Endothelial cell of umbilical vein (primary cell): ENCODE data around the gene SLC9C2. TPM values are rescaled to one million over a fixed set of nuclear protein-coding genes. Genes with fewer than 3 reads are reported as not detected.

Experiments
- BruUV-seq: library from RNA; stranded (reverse); fragments of 400-500 nt; replicated peaks from 2 replicates; lab custom pipeline; 2021; lab: Mats Ljungman, UMichigan
- CTCF ChIA-PET: fragments of 300-600, 350-600 bp; sonication (Branson Sonifier 250); formaldehyde crosslinking; loops from one replicate; lab custom pipeline; 2021; ENCODE audit warnings: antibody characterized with exemption, inconsistent platforms; lab: Charles Lee
- POLR2A ChIA-PET: fragments of 300-600, 350-600 bp; sonication (Branson Sonifier 250); formaldehyde crosslinking; loops from one replicate; lab custom pipeline; 2021; ENCODE audit warnings: antibody characterized with exemption, inconsistent platforms; lab: Charles Lee
- DNase-seq: peaks from one replicate; pipeline ENCODE4 v3.0.0-alpha.2; 2011; ENCODE audit warnings: low read depth, low spot score
- FAIRE-seq: peaks from 2 replicates; lab custom pipeline; 2011; peaks lifted over from hg19 to GRCh38; lab: Jason Lieb, UNC
- H2AFZ ChIP-seq: 2 replicates; pipeline ENCODE4 v1.6.0; 2012; ENCODE audit warnings: low read depth, low read length, control low read depth, inconsistent platforms
- H3K27ac ChIP-seq: 2 replicates; pipeline ENCODE4 v1.5.1; 2011; ENCODE audit warnings: low read depth, mild to moderate bottlenecking, control low read depth, low read length, moderate library complexity; ENCODE audit not compliant: insufficient read depth
- H3K27me3 ChIP-seq, 2 experiments: 2 replicates each; pipeline versions ENCODE4 v1.6.0 to v1.6.1; 2011; ENCODE audit warnings: low read length in 2 of 2, mixed read lengths in 1 of 2; ENCODE audit not compliant: control insufficient read depth in 2 of 2, insufficient read depth in 2 of 2
- H3K36me3 ChIP-seq, 2 experiments: 2 replicates in 1 of 2; 3 replicates in 1 of 2; pipeline ENCODE4 v1.5.1; 2011; ENCODE audit warnings: low read length in 2 of 2, mild to moderate bottlenecking in 1 of 2, moderate library complexity in 1 of 2; ENCODE audit not compliant: control insufficient read depth in 2 of 2, insufficient read depth in 2 of 2; ENCODE audit errors: extremely low read depth in 1 of 2
- H3K4me1 ChIP-seq: 3 replicates; pipeline ENCODE4 v1.5.1; 2011; ENCODE audit warnings: mild to moderate bottlenecking, low read length; ENCODE audit not compliant: control insufficient read depth, insufficient read depth; ENCODE audit errors: extremely low read depth
- H3K4me2 ChIP-seq: 2 replicates; pipeline ENCODE4 v1.6.1; 2011; ENCODE audit warnings: low read length, control low read depth, mixed read lengths; ENCODE audit not compliant: insufficient read depth
- H3K4me3 ChIP-seq, 3 experiments: fragments of 200-600 bp in 1 of 3; sonication (generic), shearing (Covaris generic) in 1 of 3; replicated peaks in 1 of 3; 2 replicates each; pipeline ENCODE4 v1.5.1; 2011 to 2016; ENCODE audit warnings: control low read depth in 3 of 3, low read length in 3 of 3, mild to moderate bottlenecking in 2 of 3, inconsistent platforms in 1 of 3, low read depth in 1 of 3, moderate library complexity in 1 of 3; ENCODE audit not compliant: insufficient read depth in 1 of 3
- H3K79me2 ChIP-seq: 2 replicates; pipeline ENCODE4 v1.6.0; 2012; ENCODE audit warnings: low read length, inconsistent platforms; ENCODE audit not compliant: control insufficient read depth, insufficient read depth
- H3K9ac ChIP-seq: replicated peaks from 2 replicates; pipeline ENCODE3; 2011; ENCODE audit warnings: low read length, control low read depth; ENCODE audit not compliant: insufficient read depth; ENCODE audit errors: extremely low read depth
- H3K9me1 ChIP-seq: replicated peaks from 3 replicates; pipeline ENCODE4 v1.6.0; 2011; ENCODE audit warnings: mild to moderate bottlenecking, low read length; ENCODE audit not compliant: control insufficient read depth, insufficient read depth; ENCODE audit errors: extremely low read depth
- H3K9me3 ChIP-seq: replicated peaks from 2 replicates; pipeline ENCODE4 v1.5.1; 2012; ENCODE audit warnings: low read length, inconsistent platforms; ENCODE audit not compliant: control insufficient read depth, insufficient read depth
- H4K20me1 ChIP-seq: replicated peaks from 2 replicates; pipeline ENCODE3; 2011; ENCODE audit warnings: mild to moderate bottlenecking, low read length; ENCODE audit not compliant: control insufficient read depth, insufficient read depth; ENCODE audit errors: extremely low read depth
- EZH2 ChIP-seq: IDR thresholded peaks from 2 replicates; pipeline ENCODE4 v1.6.1; 2012; ENCODE audit warnings: borderline replicate concordance, low read depth, mild to moderate bottlenecking, moderate library complexity, low read length, inconsistent platforms; ENCODE audit not compliant: severe bottlenecking
- FOS ChIP-seq: IDR thresholded peaks from 2 replicates; pipeline ENCODE4 v1.6.1; 2011; ENCODE audit warnings: mild to moderate bottlenecking, low read length, moderate library complexity, borderline replicate concordance; ENCODE audit not compliant: insufficient read depth
- GATA2 ChIP-seq: IDR thresholded peaks from 2 replicates; pipeline ENCODE4 v1.7.0; 2011; ENCODE audit warnings: low read depth, mild to moderate bottlenecking, moderate library complexity, mixed read lengths, low read length; ENCODE audit not compliant: insufficient read length, insufficient read depth
- JUN ChIP-seq: IDR thresholded peaks from 2 replicates; pipeline ENCODE4 v1.6.1; 2011; ENCODE audit warnings: borderline replicate concordance, low read depth; ENCODE audit not compliant: insufficient read length, insufficient read depth
- MYC ChIP-seq: IDR thresholded peaks from one replicate; pipeline ENCODE4 v1.6.1; 2011; ENCODE audit warnings: mild to moderate bottlenecking, low read depth, low read length
- POLR2A ChIP-seq: IDR thresholded peaks from 2 replicates; pipeline ENCODE4 v1.6.1; 2012; ENCODE audit warnings: low read depth, mild to moderate bottlenecking, control low read depth, low read length
- POLR2AphosphoS5 ChIP-seq: IDR thresholded peaks from 2 replicates; pipeline ENCODE4 v1.6.1; 2012; ENCODE audit warnings: low read depth, mild to moderate bottlenecking, control low read depth, low read length, moderate library complexity; ENCODE audit not compliant: insufficient read depth
- dilution Hi-C: fragments of 300-500 bp; cut with MboI; formaldehyde crosslinking; loops from one replicate; pipeline ENCODE4 v1.15.0; 2019; ENCODE audit warnings: low sequenced_read_pairs; ENCODE audit not compliant: extremely low pct_ligation_motif_present
- intact Hi-C: fragments of 100-400 bp; cut with micrococcal nuclease; formaldehyde crosslinking; loops from one replicate; pipeline ENCODE4 v1.10.0; 2022
- polyA plus RNA-seq, 4 experiments: library from polyadenylated mRNA; depleted of rRNA in 3 of 4; stranded (reverse) in 3 of 4; unstranded in 1 of 4; fragments of >200 nt; gene quantifications; 2 replicates each; pipeline versions ENCODE4 v1.2.1 to v1.2.3, GENCODE V29; 2011 to 2012; ENCODE audit warnings: missing spikeins in 1 of 4
- total RNA-seq: library from RNA; stranded (reverse); gene quantifications from 2 replicates; pipeline ENCODE4 v1.2.3, GENCODE V29; 2021
- TF ChIP-seq, protein P1 (sequence below): IDR thresholded peaks from 2 replicates; pipeline ENCODE4 v1.6.1; 2011; ENCODE audit not compliant: insufficient read depth, insufficient read length
- TF ChIP-seq, protein P2 (sequence below), 2 donors: IDR thresholded peaks; 1 replicate in 1 of 2; 2 replicates in 1 of 2; pipeline ENCODE4 v1.5.1; 2011; ENCODE audit warnings: low read length in 2 of 2, mild to moderate bottlenecking in 2 of 2, moderate library complexity in 2 of 2, control low read depth in 1 of 2, inconsistent platforms in 1 of 2, low read depth in 1 of 2; ENCODE audit not compliant: insufficient read depth in 1 of 2; ENCODE audit errors: extremely low read depth in 1 of 2

The SLC9C2 gene
- total and polyA plus RNA-seq, 2 donors (not counting 3 experiments of a cell fraction or from before 2014, with no cell fraction given) = 0.15 TPM; not detected in 1

DNA sequence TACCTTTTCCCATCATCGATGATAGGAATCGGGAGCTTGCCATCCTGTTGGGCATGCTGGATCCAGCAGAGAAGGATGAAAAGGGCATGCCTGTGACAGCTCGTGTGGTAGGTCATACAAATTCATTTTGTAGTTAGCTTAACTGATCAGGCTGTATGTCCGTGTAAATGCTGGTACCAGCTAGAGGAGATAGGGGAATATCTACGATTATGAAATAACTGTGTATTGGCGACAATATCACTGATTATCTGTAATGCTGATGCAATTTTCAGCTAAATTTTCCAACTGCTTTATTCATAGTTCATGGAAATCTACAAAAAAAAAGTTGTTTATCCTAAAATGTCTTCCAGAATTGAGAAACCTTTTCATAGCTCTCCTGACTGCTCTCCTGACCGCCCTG lies 117.5 kb downstream of the SLC9C2 start:
- FAIRE-seq (no peak), DNase-seq (no peak)
- Histone ChIP-seq H4K20me1 (no peaks in the 10 kb centered on the region), H3K27me3 (no peaks in the 10 kb centered on the region), H3K4me2 (no peak overlapping the region), H3K9me3 (no peaks in the 10 kb centered on the region), H3K9me1 (no peaks in the 10 kb centered on the region), H3K4me1 (no peaks in the 10 kb centered on the region), H3K36me3 (peaks cover 31 to 58% of the 10 kb centered on the region in 2 experiments), H3K79me2 (peaks cover 10% of the 10 kb centered on the region), H3K4me3 (no peak overlapping the region), H2AFZ (no peak overlapping the region), H3K9ac (no peak overlapping the region), H3K27ac (no peak overlapping the region)
- intact Hi-C loops = no loop called here
- no TSS peak for BruUV-seq
- TF ChIP-seq, protein P1, sequence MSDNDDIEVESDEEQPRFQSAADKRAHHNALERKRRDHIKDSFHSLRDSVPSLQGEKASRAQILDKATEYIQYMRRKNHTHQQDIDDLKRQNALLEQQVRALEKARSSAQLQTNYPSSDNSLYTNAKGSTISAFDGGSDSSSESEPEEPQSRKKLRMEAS = no peak
- TF ChIP-seq MYC = no peak
- TF ChIP-seq POLR2AphosphoS5 = no peak
- no peak for TF ChIP-seq FOS
- TF ChIP-seq GATA2 = no peak
- no peak for TF ChIP-seq JUN
- no peak for TF ChIP-seq EZH2
- TF ChIP-seq POLR2A = no peak
- TF ChIP-seq, protein P2, sequence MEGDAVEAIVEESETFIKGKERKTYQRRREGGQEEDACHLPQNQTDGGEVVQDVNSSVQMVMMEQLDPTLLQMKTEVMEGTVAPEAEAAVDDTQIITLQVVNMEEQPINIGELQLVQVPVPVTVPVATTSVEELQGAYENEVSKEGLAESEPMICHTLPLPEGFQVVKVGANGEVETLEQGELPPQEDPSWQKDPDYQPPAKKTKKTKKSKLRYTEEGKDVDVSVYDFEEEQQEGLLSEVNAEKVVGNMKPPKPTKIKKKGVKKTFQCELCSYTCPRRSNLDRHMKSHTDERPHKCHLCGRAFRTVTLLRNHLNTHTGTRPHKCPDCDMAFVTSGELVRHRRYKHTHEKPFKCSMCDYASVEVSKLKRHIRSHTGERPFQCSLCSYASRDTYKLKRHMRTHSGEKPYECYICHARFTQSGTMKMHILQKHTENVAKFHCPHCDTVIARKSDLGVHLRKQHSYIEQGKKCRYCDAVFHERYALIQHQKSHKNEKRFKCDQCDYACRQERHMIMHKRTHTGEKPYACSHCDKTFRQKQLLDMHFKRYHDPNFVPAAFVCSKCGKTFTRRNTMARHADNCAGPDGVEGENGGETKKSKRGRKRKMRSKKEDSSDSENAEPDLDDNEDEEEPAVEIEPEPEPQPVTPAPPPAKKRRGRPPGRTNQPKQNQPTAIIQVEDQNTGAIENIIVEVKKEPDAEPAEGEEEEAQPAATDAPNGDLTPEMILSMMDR (IDR thresholded peaks at IDR 0.05; ENCODE audit: extremely low read depth in 1 of 2, insufficient read depth in 1 of 2, low read depth in 1 of 2, low read length in 2 of 2) = no peak
- dilution Hi-C loops = no loop called here
- ChIA-PET POLR2A (no interaction called here), CTCF (interaction anchor here (0.9 to 1.7 kb wide), 3 partner anchors 10 to 66 kb away, joined by 3 read pairs; no protein-coding TSS in a partner anchor)
